HG03064 (cell line): Measurements from ENCODE around the gene PEAK3.

Source experiments
- ATAC-seq: cut with Tn5 transposase; IDR thresholded peaks from one replicate; pipeline ENCODE4 v1.9.1; 2021; ENCODE audit warnings: low read depth; ENCODE audit not compliant: unreplicated experiment

Gene PEAK3

GRCh38 chr19:2239771-2240770 lies 41.9 kb downstream of the PEAK3 start:
- no peak for ATAC-seq

- ATAC-seq = no peak
Observed at GRCh38 chr19:2239173-2239572, 42.8 kb downstream of the PEAK3 start.

GRCh38 chr19:2237869-2238153 lies 44.2 kb downstream of the PEAK3 start:
- no peak for ATAC-seq

GRCh38 chr19:2237051-2237868 lies 44.7 kb downstream of the PEAK3 start:
- no peak for ATAC-seq

GRCh38 chr19:2236314-2237050 lies 45.5 kb downstream of the PEAK3 start, which contains the start of the genes PLEKHJ1 and SF3A2:
Gene PLEKHJ1 (minus strand): TSS chr19:2236329. CDS start chr19:2236248, 81 bp downstream.
Gene SF3A2 (plus strand): TSS chr19:2236824. CDS start chr19:2243419, 6,595 bp downstream.
- peak; percentile 60 for ATAC-seq

- no peak for ATAC-seq
Observed at GRCh38 chr19:2236064-2236313, 46.0 kb downstream of the PEAK3 start.

- no peak for ATAC-seq
Observed at GRCh38 chr19:2235381-2236063, 46.5 kb downstream of the PEAK3 start.

- no peak for ATAC-seq
Observed at GRCh38 chr19:2234996-2235380, 47.0 kb downstream of the PEAK3 start.

- ATAC-seq = no peak
Observed at GRCh38 chr19:2233601-2234280, 48.2 kb downstream of the PEAK3 start.

GRCh38 chr19:2232286-2233151 lies 49.5 kb downstream of the PEAK3 start:
- no peak for ATAC-seq

- ATAC-seq = no peak
Observed at GRCh38 chr19:2231621-2232221, 50.3 kb downstream of the PEAK3 start.

GRCh38 chr19:2230807-2231533 lies 51.0 kb downstream of the PEAK3 start:
- ATAC-seq = no peak

GRCh38 chr19:2230033-2230531 lies 51.9 kb downstream of the PEAK3 start:
- no peak for ATAC-seq

GRCh38 chr19:2229103-2230032 lies 52.6 kb downstream of the PEAK3 start:
- ATAC-seq = no peak

- ATAC-seq = no peak
Observed at GRCh38 chr19:2228157-2229030, 53.6 kb downstream of the PEAK3 start.
